GM18909 (cell line): ENCODE measurements around the gene SRRM1.
A peak's percentile ranks its signal among the peaks of the same experiment; 100 is the strongest.

Experiments used
- ATAC-seq: cut with Tn5 transposase; IDR thresholded peaks from one replicate; pipeline ENCODE4 v1.9.1; 2021; ENCODE audit warnings: mild to moderate bottlenecking; ENCODE audit not compliant: unreplicated experiment, poor library complexity

The SRRM1 gene, protein sequence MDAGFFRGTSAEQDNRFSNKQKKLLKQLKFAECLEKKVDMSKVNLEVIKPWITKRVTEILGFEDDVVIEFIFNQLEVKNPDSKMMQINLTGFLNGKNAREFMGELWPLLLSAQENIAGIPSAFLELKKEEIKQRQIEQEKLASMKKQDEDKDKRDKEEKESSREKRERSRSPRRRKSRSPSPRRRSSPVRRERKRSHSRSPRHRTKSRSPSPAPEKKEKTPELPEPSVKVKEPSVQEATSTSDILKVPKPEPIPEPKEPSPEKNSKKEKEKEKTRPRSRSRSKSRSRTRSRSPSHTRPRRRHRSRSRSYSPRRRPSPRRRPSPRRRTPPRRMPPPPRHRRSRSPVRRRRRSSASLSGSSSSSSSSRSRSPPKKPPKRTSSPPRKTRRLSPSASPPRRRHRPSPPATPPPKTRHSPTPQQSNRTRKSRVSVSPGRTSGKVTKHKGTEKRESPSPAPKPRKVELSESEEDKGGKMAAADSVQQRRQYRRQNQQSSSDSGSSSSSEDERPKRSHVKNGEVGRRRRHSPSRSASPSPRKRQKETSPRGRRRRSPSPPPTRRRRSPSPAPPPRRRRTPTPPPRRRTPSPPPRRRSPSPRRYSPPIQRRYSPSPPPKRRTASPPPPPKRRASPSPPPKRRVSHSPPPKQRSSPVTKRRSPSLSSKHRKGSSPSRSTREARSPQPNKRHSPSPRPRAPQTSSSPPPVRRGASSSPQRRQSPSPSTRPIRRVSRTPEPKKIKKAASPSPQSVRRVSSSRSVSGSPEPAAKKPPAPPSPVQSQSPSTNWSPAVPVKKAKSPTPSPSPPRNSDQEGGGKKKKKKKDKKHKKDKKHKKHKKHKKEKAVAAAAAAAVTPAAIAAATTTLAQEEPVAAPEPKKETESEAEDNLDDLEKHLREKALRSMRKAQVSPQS

DNA sequence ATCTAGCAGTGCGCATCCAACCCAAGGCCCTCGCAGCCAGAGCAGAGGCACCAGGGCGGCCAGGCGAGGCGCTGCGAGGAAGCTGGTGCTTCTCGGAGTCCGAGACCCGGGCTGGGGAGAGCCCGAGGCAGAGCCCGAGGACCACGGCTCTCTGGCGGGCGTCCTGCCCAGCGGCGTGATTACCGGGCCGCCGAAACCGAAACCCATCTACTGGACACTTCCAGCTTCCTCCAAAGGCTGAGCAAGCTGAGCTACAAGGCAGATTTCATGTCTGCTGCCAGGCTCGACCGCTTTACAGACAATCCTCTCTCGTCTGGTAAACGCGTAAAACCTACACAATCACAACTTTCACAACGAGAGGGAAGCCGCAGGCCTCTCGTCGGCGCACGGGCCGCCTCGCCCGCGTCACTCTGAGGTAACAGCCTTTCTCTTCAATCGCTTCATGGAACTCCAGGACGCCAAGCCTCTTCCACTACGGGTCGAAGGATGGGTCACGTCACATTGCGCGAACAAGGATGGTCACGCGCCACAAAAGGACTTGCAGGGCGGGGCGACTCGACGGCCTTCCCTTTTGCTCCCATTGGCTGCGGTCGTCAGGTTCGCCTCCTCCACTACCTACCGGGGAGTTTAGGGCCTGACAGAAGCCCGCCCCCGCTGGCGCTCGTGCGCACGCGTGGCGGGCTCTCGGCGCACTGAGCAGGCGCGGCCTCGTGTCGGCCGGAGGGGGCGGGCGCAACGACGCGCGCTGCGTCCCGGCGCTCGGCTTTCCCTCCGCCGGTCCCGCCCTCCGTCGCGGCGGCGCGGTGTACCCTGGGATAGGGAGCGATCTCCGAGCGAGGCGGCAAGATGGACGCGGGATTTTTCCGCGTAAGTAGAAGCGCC is at the start of gene SRRM1:
TSS of gene SRRM1 (plus strand) at position 822 of the 882 bp plus-strand sequence. CDS start at position 847, 25 bp downstream.
- peak; percentile 90 for ATAC-seq

GRCh38 chr1:24594328-24594598 is 48.8 kb upstream of the SRRM1 start:
- no peak for ATAC-seq

DNA sequence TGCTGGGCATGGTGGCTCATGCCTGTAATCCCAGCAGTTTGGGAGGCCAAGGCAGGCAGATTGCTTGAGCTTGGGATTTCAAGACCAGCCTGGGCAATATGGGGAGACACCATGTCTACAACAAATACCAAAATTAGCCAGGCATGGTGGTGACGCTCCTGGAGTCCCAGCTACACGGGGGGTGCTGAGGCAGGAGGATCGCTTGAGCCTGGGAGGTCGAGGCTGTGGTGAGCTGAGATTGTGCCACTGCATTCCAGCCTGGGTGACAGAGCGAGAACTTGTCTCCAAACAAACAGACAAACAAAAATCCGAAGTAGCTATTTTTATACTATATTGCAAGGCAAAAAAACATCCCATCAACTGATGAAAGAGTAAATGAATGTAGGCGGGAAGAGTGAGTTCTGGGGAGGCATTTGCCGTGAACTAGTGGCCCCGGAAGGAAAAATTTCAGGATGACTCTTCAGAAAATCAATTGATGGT is 46.7 kb upstream of the SRRM1 start:
- no peak for ATAC-seq

DNA sequence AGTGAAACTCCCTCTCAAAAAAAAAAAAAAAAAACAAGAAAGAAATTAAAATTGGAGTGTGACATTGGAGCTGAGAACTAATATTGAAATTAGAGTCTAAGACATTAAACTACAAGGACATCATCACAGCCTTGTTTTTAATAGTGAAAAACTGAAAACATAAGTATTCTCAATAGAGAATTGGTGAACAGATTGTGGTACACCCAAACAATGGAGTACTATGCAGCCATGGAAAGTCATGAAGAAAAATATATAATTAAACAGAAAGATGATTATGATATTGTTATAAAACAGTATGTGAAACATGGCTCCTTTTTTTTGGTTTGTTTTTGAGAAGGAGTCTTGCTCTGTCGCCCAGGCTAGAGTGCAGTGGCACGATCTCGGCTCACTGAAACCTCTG is 43.8 kb upstream of the SRRM1 start:
- ATAC-seq = no peak

GRCh38 chr1:24600551-24600950 is 42.6 kb upstream of the SRRM1 start:
- ATAC-seq = no peak

GRCh38 chr1:24605534-24606295 is 37.4 kb upstream of the SRRM1 start:
- no peak for ATAC-seq

GRCh38 chr1:24606296-24606605 is 36.9 kb upstream of the SRRM1 start:
- no peak for ATAC-seq

- no peak for ATAC-seq
Measured at GRCh38 chr1:24606621-24607020, 36.5 kb upstream of the SRRM1 start.

DNA sequence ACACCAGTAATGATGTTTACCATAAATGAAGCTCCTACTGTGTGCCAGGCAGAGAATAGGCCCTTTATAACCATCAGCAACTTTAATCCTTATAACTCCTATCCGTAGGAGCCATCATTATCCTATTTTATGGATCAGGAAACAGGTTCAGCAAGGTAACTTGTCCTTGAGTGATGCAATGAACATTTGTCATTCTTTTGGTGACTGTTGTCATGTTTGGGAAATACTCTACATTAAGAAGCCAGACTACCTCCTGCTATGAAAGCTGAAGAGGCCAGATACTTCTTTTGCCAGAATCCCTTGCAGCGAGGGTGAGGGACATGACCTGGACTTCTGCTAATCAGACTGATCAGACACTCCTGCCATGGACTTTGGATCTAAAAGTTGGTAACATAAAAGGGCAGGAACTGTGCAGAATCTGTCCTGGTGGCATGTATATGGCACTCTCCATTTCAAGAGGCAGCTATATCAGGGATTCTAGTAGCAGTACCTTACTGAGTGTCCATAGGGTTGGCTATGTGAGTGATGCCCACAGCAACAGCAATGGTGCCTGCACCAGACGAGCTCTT is 33.1 kb upstream of the SRRM1 start:
- ATAC-seq = no peak

- ATAC-seq = no peak
Measured at GRCh38 chr1:24619376-24619775, 23.7 kb upstream of the SRRM1 start.

DNA sequence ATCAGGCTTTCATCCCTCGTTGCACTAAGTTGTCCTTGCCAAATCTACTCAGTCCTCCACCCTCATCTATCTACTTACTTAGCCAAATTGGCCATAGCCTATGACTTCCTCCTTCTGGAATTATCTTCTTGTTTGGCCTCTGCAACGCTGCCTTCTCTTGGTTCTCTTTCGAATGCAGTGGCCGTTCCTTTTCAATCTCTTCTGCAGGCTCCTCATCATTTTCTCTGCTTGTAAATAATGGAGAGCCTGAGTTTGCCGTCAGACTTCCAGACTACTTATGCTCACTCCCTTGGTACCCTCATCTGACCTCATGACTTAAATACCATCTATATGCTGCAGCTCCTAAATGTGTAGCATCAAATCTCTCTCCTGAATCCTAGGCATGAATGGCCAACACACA is 22.4 kb upstream of the SRRM1 start:
- no peak for ATAC-seq

DNA sequence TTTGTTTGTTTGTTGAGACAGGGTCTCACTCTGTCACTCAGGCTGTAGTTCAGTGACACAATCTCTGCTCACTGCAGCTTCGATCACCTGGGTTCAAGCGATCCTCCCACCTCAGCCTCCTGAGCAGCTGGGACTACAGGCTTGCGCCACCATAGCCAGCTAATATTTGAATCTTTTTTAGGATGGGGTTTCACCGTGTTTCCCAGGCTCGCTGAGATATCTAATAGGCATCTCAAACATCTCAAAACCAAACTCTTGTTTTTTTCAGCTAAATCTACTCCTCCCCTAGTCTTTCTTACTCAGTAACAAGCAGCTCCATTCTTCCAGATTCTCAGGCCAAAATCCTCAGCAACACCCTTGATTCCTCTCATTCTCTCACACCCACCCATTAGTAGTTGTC is 22.0 kb upstream of the SRRM1 start:
- ATAC-seq = no peak

DNA sequence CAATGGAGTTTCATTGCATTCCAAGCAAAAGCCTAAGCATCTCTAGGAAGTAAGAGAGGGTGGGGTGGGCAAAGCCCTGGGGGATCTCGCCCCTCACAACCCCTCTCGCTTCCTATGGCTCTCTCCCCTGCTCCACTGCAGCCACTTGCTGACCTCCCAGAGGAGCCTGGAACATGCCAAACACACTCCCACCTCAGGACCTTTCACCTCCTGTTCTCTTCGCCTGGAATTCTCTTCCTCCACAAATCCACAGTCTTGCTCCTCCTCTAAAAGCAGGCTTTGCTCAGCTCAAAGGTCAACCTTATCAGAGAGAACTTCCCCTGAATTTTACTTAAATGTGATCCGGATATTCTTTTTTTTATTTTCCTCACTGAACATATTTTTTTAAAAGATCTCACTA is 20.9 kb upstream of the SRRM1 start:
- ATAC-seq = no peak

- no peak for ATAC-seq
Measured at GRCh38 chr1:24632832-24633175, 10.3 kb upstream of the SRRM1 start.

DNA sequence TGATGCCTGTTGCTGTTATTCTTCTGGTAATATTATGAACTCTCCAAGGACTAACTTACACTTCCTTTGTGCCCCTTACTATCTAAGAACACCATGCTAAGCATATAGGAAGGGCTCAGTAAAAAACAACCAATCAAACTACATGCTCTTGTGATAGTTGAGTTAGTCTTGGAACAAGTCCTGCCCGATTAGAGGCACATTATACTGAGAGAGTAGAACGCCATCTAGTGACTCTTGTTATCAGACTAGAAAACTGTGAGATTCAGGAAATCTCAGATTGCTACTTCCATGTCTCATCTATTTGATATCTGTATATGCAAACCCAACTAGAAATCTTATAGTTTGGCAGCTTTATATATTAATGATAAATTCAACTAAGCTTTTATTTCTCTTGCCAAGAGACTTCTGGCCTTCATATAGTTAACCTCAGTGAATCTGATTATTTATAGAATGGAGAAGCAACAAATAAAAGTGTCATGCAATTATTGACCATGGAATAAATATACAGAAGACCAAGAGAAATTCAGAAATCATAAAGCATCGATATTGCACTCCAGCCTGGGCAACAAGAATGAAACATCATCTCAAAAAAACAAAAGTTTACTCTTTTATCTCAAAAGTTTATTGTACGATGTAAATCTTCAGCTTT is 7.8 kb upstream of the SRRM1 start:
- no peak for ATAC-seq

DNA sequence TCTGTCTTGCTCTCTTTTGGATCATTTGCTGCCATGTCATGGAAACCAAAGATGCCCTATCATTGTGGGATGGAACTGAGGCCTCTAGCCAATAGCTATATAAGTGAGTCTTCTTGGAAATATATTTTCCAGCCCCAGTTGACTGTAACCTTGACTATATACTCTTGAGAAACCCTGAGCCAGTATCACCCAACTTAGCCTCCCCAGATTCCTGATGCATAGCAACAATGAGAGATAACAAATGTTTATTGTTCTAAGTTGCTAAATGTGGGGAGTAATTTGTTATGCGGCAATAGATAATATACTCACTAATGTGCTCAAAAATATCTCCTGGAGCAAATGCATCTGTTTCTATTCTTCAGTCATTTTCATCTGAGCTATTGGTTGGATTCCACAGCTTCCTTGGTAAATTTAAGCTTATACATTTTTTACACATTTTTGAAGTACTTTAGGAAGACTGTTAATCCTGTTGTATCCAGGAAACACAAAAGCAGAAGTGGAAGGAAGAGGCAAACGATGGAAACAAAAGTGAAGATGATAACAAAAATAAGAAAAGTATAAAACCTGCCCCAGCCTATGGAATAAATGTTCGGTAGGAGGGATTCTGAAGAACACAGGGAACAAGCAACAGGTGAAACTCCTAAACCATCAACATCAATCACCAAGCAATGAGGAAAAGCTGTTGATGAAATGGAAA is 6.3 kb upstream of the SRRM1 start:
- ATAC-seq = no peak

DNA sequence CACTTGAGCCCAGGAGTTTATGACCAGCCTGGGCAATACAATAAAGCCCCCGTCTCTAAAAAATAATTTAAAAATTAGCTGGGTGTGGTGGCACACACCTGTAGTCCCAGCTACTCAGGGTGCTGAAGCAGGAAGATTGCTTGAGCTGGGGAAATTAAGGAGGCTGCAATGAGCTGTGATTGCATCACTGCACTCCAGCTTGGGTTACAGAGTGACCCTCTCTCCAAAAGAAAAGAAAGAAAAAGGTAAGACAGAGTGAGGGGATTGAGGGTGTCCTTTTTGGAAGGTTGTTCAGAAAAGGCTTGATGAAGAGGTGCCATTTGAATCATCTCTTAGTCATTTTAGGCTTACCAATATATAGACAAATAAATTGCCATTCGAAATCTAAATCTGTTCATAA is 4.0 kb upstream of the SRRM1 start:
- ATAC-seq = no peak

DNA sequence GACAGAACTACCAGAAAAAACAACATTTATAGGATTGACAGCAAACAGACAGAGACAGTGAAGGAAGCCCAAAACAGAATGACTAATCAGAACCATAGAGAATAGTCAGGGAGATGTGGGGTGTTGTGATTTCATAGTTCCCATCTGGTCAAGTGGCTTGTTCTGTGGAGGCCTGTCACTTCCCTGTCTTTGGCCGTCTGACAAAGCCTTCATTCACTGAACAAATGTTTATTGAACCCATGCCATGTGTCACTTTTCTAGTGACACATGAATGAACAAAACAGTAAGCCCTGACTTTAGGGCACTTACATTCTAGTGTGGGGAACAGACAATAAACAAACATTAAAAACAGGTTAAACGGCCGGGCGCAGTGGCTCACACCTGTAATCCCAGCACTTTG is 3.2 kb upstream of the SRRM1 start:
- no peak for ATAC-seq

GRCh38 chr1:24640288-24640687 is 2.8 kb upstream of the SRRM1 start:
- no peak for ATAC-seq
